Mesenchymal stem cell (in vitro differentiated cells and primary cell): ENCODE data around the gene PXDN.

Experiments used
- DNase-seq: peaks from one replicate; pipeline ENCODE4 v3.0.0-alpha.2; 2013
- H2AFZ ChIP-seq: one replicate; pipeline ENCODE4 v1.6.1; 2013; ENCODE audit warnings: low read depth, mild to moderate bottlenecking, control low read depth, inconsistent platforms, low read length, moderate library complexity
- H2AK5ac ChIP-seq: 2 replicates; pipeline ENCODE4 v1.6.1; 2013; ENCODE audit warnings: low read length, moderate library complexity, mild to moderate bottlenecking, inconsistent platforms; ENCODE audit not compliant: severe bottlenecking
- H2BK120ac ChIP-seq: one replicate; pipeline ENCODE4 v1.6.1; 2013; ENCODE audit warnings: low read depth, mild to moderate bottlenecking, inconsistent platforms, low read length, moderate library complexity
- H2BK12ac ChIP-seq, 2 experiments: one replicate each; pipeline ENCODE4 v1.6.1; 2013; ENCODE audit warnings: inconsistent platforms in 2 of 2, low read length in 2 of 2, mild to moderate bottlenecking in 2 of 2, moderate library complexity in 2 of 2, control low read depth in 1 of 2
- H2BK15ac ChIP-seq: one replicate; pipeline ENCODE4 v1.6.1; 2013; ENCODE audit warnings: mild to moderate bottlenecking, low read depth, inconsistent platforms; ENCODE audit not compliant: poor library complexity, severe bottlenecking
- H2BK5ac ChIP-seq: 2 replicates; pipeline ENCODE4 v1.6.1; 2013; ENCODE audit warnings: low read depth, mild to moderate bottlenecking, low read length, control low read depth, inconsistent platforms; ENCODE audit not compliant: poor library complexity, severe bottlenecking
- H3K14ac ChIP-seq, 2 experiments: one replicate each; pipeline ENCODE4 v1.6.1; 2013; ENCODE audit warnings: inconsistent platforms in 2 of 2, low read length in 2 of 2, control low read depth in 1 of 2, mild to moderate bottlenecking in 1 of 2, moderate library complexity in 1 of 2
- H3K18ac ChIP-seq, 2 experiments: one replicate each; pipeline ENCODE4 v1.6.1; 2013; ENCODE audit warnings: inconsistent platforms in 2 of 2, low read length in 2 of 2, control low read depth in 1 of 2, low read depth in 1 of 2, mild to moderate bottlenecking in 1 of 2
- H3K23ac ChIP-seq, 2 experiments: one replicate each; pipeline ENCODE4 v1.6.1; 2013; ENCODE audit warnings: inconsistent platforms in 2 of 2, low read length in 2 of 2, mild to moderate bottlenecking in 2 of 2, moderate library complexity in 2 of 2, control low read depth in 1 of 2
- H3K27ac ChIP-seq: 2 replicates; pipeline ENCODE4 v1.5.1; 2013; ENCODE audit warnings: mild to moderate bottlenecking, moderate library complexity, low read length, control low read depth, inconsistent platforms; ENCODE audit not compliant: poor library complexity, severe bottlenecking
- H3K27me3 ChIP-seq, 2 experiments: 2 replicates each; pipeline versions ENCODE4 v1.6.1 to v1.7.0; 2013; ENCODE audit warnings: low read length in 2 of 2, mild to moderate bottlenecking in 2 of 2, moderate library complexity in 2 of 2, control low read depth in 1 of 2, inconsistent platforms in 1 of 2; ENCODE audit not compliant: control insufficient read depth in 1 of 2, insufficient read depth in 1 of 2
- H3K36me3 ChIP-seq, 2 experiments: 2 replicates each; pipeline versions ENCODE4 v1.6.1 to v1.7.0; 2013; ENCODE audit warnings: low read length in 2 of 2, control low read depth in 1 of 2, inconsistent platforms in 1 of 2, low read depth in 1 of 2, mild to moderate bottlenecking in 1 of 2; ENCODE audit not compliant: insufficient read depth in 2 of 2, control insufficient read depth in 1 of 2
- H3K4ac ChIP-seq, 2 experiments: one replicate each; pipeline ENCODE4 v1.6.1; 2013; ENCODE audit warnings: inconsistent platforms in 2 of 2, low read length in 2 of 2, mild to moderate bottlenecking in 2 of 2, moderate library complexity in 2 of 2, control low read depth in 1 of 2, low read depth in 1 of 2
- H3K4me1 ChIP-seq: 2 replicates; pipeline ENCODE4 v1.6.1; 2013; ENCODE audit warnings: low read depth, low read length, control low read depth; ENCODE audit not compliant: control insufficient read depth, insufficient read depth
- H3K4me2 ChIP-seq: 2 replicates; pipeline ENCODE4 v1.6.1; 2013; ENCODE audit warnings: low read length, mild to moderate bottlenecking, inconsistent platforms; ENCODE audit not compliant: poor library complexity, severe bottlenecking
- H3K4me3 ChIP-seq, 2 experiments: 2 replicates each; pipeline versions ENCODE4 v1.5.1 to v1.7.0; 2013; ENCODE audit warnings: low read length in 2 of 2, mild to moderate bottlenecking in 2 of 2, control low read depth in 1 of 2, low read depth in 1 of 2; ENCODE audit not compliant: insufficient read depth in 1 of 2
- H3K79me1 ChIP-seq: replicated peaks from 2 replicates; pipeline ENCODE4 v1.6.1; 2013; ENCODE audit warnings: mild to moderate bottlenecking, control low read depth, low read length, inconsistent platforms; ENCODE audit not compliant: poor library complexity, severe bottlenecking
- H3K9ac ChIP-seq: 2 replicates; pipeline ENCODE4 v1.7.0; 2013; ENCODE audit warnings: mild to moderate bottlenecking, low read length, moderate library complexity
- H3K9me3 ChIP-seq: 2 replicates; pipeline ENCODE4 v1.7.0; 2013; ENCODE audit warnings: mild to moderate bottlenecking, low read length; ENCODE audit not compliant: control insufficient read depth
- H4K8ac ChIP-seq: one replicate; pipeline ENCODE4 v1.6.1; 2013; ENCODE audit warnings: inconsistent platforms, mild to moderate bottlenecking, low read length, moderate library complexity
- H4K91ac ChIP-seq: one replicate; pipeline ENCODE4 v1.6.1; 2013; ENCODE audit warnings: mild to moderate bottlenecking, low read length, inconsistent platforms
- WGBS: methylation state at CpG from one replicate; pipeline ENCODE4 v1.1.7; 2013; ENCODE audit warnings: mixed read lengths; 5-methylcytosine and 5-hydroxymethylcytosine counted together

PXDN gene

GRCh38 chr2:1778566-1778965, 34.3 kb upstream of the PXDN start:
- Histone ChIP-seq H3K9me3 (no peaks in the 10 kb centered on the region), H3K9ac (no peak overlapping the region), H3K18ac (no peak overlapping the region), H2BK12ac (no peak overlapping the region), H2AFZ (no peak overlapping the region), H3K36me3 (no peaks in the 10 kb centered on the region), H4K91ac (no peak overlapping the region), H2AK5ac (no peak overlapping the region), H3K4me2 (no peak overlapping the region), H2BK5ac (no peak overlapping the region), H3K4ac (no peak overlapping the region), H2BK120ac (no peak overlapping the region), H3K79me1 (no peaks in the 10 kb centered on the region), H3K4me1 (no peaks in the 10 kb centered on the region), H3K4me3 (no peak overlapping the region), H3K27ac (no peak overlapping the region), H3K27me3 (peaks cover 26 to 54% of the 10 kb centered on the region in 2 experiments), H3K14ac (no peak overlapping the region), H2BK15ac (no peak overlapping the region), H4K8ac (no peak overlapping the region), H3K23ac (no peak overlapping the region)
- WGBS: 75% methylated on average over 3 of the region's 4 CpGs
- DNase-seq: no peak

- H4K91ac ChIP-seq: no peak overlapping the region
- no peak for DNase-seq
- no peaks in the 10 kb centered on the region for H3K9me3 ChIP-seq
- H3K27me3 ChIP-seq: peaks cover 26 to 56% of the 10 kb centered on the region in 2 experiments
- no peaks in the 10 kb centered on the region for H3K79me1 ChIP-seq
- no peak overlapping the region for H2AK5ac ChIP-seq
- no peak overlapping the region for H2BK120ac ChIP-seq
- no peak overlapping the region for H3K18ac ChIP-seq
- no peak overlapping the region for H2BK5ac ChIP-seq
- H3K27ac ChIP-seq: no peak overlapping the region
- H3K4me2 ChIP-seq: no peak overlapping the region
- no peak overlapping the region for H2AFZ ChIP-seq
- no peak overlapping the region for H3K9ac ChIP-seq
- H3K4me1 ChIP-seq: no peaks in the 10 kb centered on the region
- no peak overlapping the region for H2BK15ac ChIP-seq
- H3K4ac ChIP-seq: no peak overlapping the region
- no peak overlapping the region for H4K8ac ChIP-seq
- H3K36me3 ChIP-seq: no peaks in the 10 kb centered on the region
- H3K4me3 ChIP-seq: no peak overlapping the region
- no peak overlapping the region for H3K14ac ChIP-seq
- no peak overlapping the region for H2BK12ac ChIP-seq
- no peak overlapping the region for H3K23ac ChIP-seq
- WGBS: 78% methylated on average over 5 of the region's 5 CpGs
Measured at GRCh38 chr2:1777781-1778180, 33.5 kb upstream of the PXDN start.

- Histone ChIP-seq H3K4me3 (no peak overlapping the region), H3K4ac (no peak overlapping the region), H2AFZ (no peak overlapping the region), H3K4me1 (no peaks in the 10 kb centered on the region), H4K91ac (no peak overlapping the region), H3K36me3 (no peaks in the 10 kb centered on the region), H2BK120ac (no peak overlapping the region), H3K4me2 (no peak overlapping the region), H2BK5ac (no peak overlapping the region), H2BK15ac (no peak overlapping the region), H3K14ac (no peak overlapping the region), H3K79me1 (no peaks in the 10 kb centered on the region), H3K18ac (no peak overlapping the region), H3K27ac (no peak overlapping the region), H4K8ac (no peak overlapping the region), H2AK5ac (no peak overlapping the region), H2BK12ac (no peak overlapping the region), H3K27me3 (peaks cover 26 to 53% of the 10 kb centered on the region in 2 experiments), H3K23ac (no peak overlapping the region), H3K9ac (no peak overlapping the region), H3K9me3 (no peaks in the 10 kb centered on the region)
- WGBS: 100% methylated on average over 1 of the region's 2 CpGs
- no peak for DNase-seq
Measured at GRCh38 chr2:1777156-1777555, 32.8 kb upstream of the PXDN start.

GRCh38 chr2:1775511-1776035, 31.3 kb upstream of the PXDN start:
- no peak overlapping the region for H2AFZ ChIP-seq
- H3K9me3 ChIP-seq: no peaks in the 10 kb centered on the region
- peaks cover 21 to 39% of the 10 kb centered on the region in 2 experiments for H3K27me3 ChIP-seq
- no peak overlapping the region for H2BK12ac ChIP-seq
- WGBS: 82% methylated on average over 7 of the region's 7 CpGs
- no peak overlapping the region for H3K9ac ChIP-seq
- H3K36me3 ChIP-seq: no peaks in the 10 kb centered on the region
- H4K8ac ChIP-seq: no peak overlapping the region
- H3K4me2 ChIP-seq: no peak overlapping the region
- no peak overlapping the region for H4K91ac ChIP-seq
- H2BK120ac ChIP-seq: no peak overlapping the region
- no peak overlapping the region for H2BK5ac ChIP-seq
- no peak overlapping the region for H3K27ac ChIP-seq
- H3K18ac ChIP-seq: no peak overlapping the region
- no peak for DNase-seq
- no peak overlapping the region for H3K4me3 ChIP-seq
- H2BK15ac ChIP-seq: no peak overlapping the region
- H3K79me1 ChIP-seq: no peaks in the 10 kb centered on the region
- H2AK5ac ChIP-seq: no peak overlapping the region
- no peak overlapping the region for H3K14ac ChIP-seq
- H3K4me1 ChIP-seq: no peaks in the 10 kb centered on the region
- H3K23ac ChIP-seq: no peak overlapping the region
- H3K4ac ChIP-seq: no peak overlapping the region
